Stimulated activated CD8-positive, alpha-beta memory T cell treated with anti-CD3 and anti-CD28 coated beads, Interleukin-4, amount 100 ng/mL, for 48 hours (primary cell): ENCODE data around the gene PALD1.
"Not testable (repeated sequence)": the region's sequence is repeated elsewhere in the genome, so short reads cannot be mapped to it uniquely, and the experiment has no call there.

Experiments
- DNase-seq: peaks from one replicate; pipeline ENCODE4 v3.0.0-alpha.2; 2020

The PALD1 gene

GRCh38 chr10:70482982-70483760 lies 4.6 kb downstream of the PALD1 start:
- DNase-seq = no peak

GRCh38 chr10:70483872-70484271 lies 5.3 kb downstream of the PALD1 start:
- DNase-seq = not testable (repeated sequence)

- no peak for DNase-seq
These were observed 9.3 kb downstream of the PALD1 start for GRCh38 chr10:70487824-70488223.

GRCh38 chr10:70490142-70490541 lies 11.6 kb downstream of the PALD1 start:
- no peak for DNase-seq

GRCh38 chr10:70491614-70492013 lies 13.0 kb downstream of the PALD1 start:
- no peak for DNase-seq

GRCh38 chr10:70492786-70493659 lies 14.5 kb downstream of the PALD1 start:
- DNase-seq = no peak

- DNase-seq = no peak
These were observed 15.2 kb downstream of the PALD1 start for GRCh38 chr10:70493660-70494234.

GRCh38 chr10:70494536-70494935 lies 16.0 kb downstream of the PALD1 start:
- DNase-seq = peak; percentile 68

- no peak for DNase-seq
These were observed 16.4 kb downstream of the PALD1 start for GRCh38 chr10:70494966-70495365.

- no peak for DNase-seq
These were observed 17.2 kb downstream of the PALD1 start for GRCh38 chr10:70495691-70496261.

GRCh38 chr10:70496341-70497119 lies 18.0 kb downstream of the PALD1 start:
- DNase-seq = no peak

- DNase-seq = no peak
These were observed 18.6 kb downstream of the PALD1 start for GRCh38 chr10:70497120-70497545.

- no peak for DNase-seq
These were observed 20.6 kb downstream of the PALD1 start for GRCh38 chr10:70498970-70499835.

GRCh38 chr10:70499836-70500167 lies 21.2 kb downstream of the PALD1 start:
- DNase-seq = no peak

- no peak for DNase-seq
These were observed 21.8 kb downstream of the PALD1 start for GRCh38 chr10:70500368-70500767.

GRCh38 chr10:70500812-70501301 lies 22.3 kb downstream of the PALD1 start:
- no peak for DNase-seq

- no peak for DNase-seq
These were observed 23.8 kb downstream of the PALD1 start for GRCh38 chr10:70502406-70502805.

- DNase-seq = no peak
These were observed 25.2 kb downstream of the PALD1 start for GRCh38 chr10:70503776-70504175.

- no peak for DNase-seq
These were observed 26.2 kb downstream of the PALD1 start for GRCh38 chr10:70504521-70505358.

GRCh38 chr10:70505908-70506307 lies 27.3 kb downstream of the PALD1 start:
- no peak for DNase-seq
